Amniotic stem cell (primary cell): ENCODE data around the gene PLEKHM2.

Source experiments
- DNase-seq: peaks from one replicate; lab custom pipeline; 2025; lab: John Stamatoyannopoulos, UW

The PLEKHM2 gene

DNA sequence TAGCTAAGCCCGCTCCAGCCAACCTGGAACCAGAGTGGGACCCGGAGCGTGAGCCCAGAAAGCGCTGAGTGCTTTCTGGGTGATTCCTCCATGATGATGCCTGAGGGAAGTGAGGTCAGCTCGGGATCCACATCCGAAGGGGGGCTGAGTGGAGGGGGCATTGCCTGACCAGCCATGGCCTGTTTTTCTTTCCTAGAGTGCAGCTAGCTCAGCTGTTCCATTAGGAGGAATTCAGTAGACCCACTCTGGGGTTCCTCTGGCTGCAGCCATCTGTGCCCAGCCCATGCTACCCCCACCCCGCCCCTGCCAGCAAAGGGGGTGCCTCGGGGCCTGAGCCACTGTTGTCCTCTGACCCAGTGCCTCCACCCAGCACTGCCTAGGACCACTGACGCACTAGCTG, 42.4 kb downstream of the PLEKHM2 start:
- no peak for DNase-seq

DNA sequence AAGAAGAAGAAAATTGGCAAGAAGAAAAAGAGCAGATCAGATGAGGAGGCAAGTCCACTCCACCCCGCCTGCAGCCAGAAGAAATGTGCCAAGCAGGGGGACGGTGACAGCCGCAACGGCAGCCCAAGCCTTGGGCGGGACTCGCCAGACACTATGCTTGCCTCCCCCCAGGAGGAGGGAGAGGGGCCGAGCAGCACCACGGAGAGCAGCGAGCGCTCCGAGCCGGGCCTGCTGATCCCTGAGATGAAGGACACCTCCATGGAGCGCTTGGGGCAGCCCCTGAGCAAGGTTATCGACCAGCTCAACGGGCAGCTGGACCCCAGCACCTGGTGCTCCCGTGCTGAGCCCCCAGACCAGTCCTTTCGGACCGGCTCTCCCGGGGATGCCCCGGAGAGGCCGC, 42.9 kb downstream of the PLEKHM2 start:
- DNase-seq = no peak

DNA sequence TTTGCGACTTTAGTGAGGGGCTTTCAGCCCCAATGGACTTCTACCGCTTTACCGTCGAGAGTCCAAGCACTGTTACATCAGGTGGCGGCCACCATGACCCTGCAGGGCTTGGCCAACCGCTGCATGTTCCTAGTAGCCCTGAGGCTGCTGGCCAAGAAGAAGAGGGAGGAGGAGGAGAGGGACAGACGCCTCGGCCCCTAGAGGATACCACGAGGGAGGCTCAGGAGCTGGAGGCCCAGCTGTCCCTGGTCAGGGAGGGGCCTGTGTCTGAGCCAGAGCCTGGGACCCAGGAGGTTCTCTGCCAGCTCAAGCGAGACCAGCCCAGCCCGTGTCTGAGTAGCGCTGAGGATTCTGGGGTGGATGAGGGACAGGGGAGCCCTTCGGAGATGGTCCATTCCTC, 43.3 kb downstream of the PLEKHM2 start:
- no peak for DNase-seq

DNA sequence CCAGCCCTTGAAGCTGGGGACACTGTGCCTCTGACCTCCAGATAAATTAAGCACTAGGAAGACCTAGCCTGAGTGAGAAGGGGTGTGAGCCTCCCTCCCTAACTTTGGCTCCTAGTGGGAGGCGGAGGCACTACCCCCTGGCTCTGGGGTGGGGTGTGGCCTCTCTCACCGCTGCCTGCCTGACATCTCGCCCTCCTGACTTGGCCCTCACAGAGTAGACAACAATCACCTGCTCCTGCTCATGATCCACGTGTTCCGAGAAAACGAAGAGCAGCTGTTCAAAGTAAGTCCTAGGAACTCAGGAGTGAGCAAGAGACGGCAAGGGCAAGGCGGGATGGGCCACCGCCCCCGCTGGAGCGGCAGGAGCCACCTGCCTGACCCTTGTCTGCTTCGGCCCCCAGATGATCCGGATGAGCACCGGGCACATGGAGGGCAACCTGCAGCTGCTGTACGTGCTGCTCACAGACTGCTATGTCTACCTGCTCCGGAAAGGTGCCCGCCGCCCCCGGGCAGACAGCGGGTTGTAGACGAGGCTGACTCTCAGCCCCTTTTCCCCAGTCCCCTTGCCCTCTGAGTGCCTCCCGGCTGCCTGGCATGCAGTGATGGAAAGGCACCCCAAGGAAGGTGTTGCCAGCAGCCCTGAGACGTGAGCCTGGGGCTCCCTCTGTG, 43.9 kb downstream of the PLEKHM2 start:
- no peak for DNase-seq

DNA sequence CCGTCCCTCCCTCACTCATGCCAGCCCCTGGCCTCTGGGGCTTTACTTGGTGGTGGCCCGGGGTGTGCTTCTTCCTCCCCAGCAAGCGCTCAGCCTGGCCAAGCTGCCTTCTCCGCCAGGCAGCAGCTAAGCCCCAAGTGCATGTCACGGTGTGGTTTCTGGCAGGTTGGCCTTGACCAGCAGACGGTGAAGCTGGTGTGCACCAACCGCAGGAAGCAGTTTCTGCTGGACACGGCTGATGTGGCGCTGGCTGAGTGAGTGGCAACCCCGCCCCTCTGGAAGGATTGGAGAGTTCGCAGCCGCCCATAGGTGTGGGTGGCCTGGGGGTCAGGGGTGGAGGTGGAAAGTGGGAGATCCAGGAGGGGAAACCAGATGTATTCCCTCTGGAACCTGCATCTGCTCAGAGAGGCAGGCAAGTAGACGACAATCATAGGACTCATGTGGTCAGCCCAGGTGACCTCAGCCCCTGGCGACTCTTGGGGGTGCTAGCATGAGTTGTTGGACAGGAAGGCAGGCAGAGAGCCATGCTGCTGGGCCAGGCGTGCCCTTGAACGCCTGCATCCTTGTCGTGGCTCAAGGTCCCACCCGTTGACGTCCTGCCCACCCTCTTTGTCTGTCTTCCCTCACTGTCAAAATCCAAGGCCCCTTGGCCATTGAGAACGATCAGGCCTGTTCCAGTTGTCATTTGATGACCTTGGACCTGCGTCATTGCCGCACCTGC, 45.0 kb downstream of the PLEKHM2 start:
- no peak for DNase-seq

DNA sequence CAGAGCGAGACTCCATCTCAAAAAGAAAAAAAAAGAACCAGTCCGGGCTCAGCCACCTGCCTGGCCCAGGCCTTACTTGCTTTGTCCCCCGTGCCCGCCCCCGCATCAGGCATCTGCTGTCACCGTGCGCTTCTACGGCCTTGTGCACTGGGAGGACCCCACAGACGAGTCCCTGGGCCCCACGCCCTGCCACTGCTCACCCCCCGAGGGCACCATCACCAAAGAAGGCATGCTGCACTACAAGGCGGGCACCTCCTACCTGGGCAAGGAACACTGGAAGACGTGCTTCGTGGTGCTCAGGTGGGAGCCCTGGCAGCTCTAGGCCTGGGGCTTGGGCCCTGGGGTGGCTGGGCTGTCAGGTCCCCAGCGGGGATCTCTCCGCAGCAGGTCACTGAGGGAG, 46.3 kb downstream of the PLEKHM2 start:
- DNase-seq = no peak

DNA sequence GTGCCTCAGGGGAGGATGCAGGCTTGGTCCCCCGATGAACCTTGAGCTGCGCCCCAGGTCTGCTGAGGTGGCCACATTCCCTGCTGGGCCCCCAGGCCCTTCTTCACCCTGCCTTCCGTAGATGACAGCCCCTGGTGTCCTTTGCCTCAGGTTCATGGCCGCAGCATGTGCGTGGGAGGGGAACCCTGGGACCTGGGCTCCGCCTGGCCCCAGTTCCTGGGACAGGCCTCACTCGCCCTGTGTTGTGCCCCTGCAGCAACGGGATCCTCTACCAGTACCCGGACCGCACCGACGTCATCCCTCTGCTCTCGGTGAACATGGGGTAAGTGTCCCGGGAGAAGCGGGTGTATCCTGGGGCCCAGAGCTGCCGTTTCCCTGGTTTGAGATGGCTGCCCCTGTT, 46.8 kb downstream of the PLEKHM2 start:
- no peak for DNase-seq

DNA sequence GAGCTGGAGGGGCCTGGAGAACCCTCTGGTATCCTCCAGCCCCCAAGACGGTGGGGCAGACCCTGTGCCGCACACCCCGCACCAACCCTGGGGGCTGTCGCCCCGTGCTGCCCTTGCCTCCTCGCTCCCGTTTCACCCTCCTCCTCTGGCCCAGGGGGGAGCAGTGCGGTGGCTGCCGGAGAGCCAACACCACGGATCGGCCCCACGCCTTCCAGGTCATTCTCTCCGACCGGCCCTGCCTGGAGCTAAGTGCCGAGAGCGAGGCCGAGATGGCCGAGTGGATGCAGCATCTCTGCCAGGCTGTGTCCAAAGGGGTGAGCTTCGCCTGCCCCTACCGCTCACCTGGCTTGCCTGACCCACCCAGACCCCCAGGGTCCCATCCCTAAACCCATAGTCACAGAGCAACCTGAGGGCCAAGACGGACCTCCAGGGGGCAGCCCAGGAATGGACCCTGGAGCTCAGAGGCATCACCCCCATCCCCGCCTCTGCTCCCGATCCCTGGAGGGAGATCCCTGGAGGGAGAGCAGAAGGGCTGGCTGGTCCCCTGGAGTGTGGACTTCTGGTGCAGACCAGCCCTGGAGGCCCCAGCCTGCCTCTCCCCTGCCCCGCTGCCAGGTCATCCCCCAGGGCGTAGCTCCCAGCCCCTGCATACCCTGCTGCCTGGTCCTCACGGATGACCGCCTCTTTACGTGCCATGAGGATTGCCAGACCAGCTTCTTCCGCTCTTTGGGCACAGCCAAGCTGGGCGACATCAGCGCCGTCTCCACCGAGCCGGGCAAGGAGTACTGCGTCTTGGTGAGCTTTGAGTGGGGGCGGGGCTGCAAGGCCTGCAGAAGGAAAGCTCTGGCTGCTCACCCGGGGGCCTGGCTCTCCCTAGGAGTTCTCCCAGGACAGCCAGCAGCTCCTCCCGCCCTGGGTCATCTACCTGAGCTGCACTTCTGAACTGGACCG, 47.9 kb downstream of the PLEKHM2 start:
- no peak for DNase-seq

DNA sequence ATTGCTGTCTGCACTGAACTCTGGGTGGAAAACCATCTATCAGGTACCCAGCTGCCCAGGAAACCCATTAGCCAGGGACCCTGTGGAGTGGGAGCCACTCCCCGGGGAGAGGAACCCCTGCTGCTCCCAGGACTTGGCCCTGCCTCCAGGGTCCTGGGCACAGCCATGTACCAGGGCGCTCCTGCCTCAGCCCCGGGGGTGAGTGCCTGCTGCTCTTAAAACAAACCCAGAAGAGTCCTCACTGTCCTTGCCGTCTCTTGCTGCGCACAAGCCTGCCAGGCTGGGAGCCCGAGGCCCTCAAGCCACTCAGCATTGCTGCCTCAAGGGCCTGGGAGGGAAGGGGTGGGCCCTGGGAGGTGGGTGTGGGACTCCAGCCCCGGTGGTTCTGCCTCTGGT, 48.6 kb downstream of the PLEKHM2 start:
- DNase-seq = no peak

DNA sequence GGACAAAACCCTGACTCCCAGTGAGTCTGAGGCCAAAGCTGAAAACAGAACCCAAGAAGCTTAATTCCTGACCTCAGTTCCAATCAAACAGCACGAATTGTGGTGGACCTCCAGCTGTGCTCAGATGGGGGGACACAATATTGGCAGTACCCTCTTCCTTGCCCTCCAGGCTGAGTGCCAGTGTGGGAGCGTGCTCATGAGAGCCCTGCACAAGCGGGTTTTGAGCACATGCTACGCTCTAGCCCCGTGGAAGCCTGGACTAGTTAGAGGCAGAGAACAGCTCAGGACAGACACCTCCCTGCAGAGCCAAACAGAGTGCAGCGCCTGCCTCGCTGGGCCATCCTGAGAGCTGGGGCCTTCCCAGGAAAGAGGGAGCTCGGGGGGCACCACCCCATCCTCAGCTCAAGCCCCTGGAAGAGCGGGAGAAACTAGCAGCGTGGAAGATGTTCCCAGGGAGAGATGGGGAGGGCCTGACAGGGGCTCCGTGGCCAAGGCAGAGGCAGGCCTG, 49.2 kb downstream of the PLEKHM2 start:
- DNase-seq = no peak

DNA sequence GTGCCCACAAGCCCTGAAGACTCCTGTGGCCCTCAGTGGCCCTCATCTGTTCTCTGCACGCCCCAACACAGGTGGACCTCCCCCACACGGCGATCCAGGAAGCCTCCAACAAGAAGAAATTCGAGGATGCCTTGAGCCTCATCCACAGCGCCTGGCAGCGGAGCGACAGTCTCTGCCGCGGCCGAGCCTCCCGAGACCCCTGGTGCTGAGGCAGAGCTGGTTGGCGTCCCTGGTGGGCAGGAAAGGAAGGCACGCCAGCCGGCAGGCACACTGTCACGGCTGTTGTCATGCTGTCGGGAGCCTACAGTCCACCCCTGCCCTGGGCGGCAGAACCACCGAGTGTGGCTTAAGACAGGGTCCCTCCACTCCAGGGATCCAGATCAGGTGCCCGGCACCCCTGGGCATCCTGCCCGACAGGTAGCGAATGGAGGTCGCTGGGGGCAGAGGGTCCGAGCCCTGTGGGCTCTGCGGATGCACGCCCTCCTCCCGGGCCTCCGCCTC, 49.7 kb downstream of the PLEKHM2 start:
- DNase-seq = no peak

DNA sequence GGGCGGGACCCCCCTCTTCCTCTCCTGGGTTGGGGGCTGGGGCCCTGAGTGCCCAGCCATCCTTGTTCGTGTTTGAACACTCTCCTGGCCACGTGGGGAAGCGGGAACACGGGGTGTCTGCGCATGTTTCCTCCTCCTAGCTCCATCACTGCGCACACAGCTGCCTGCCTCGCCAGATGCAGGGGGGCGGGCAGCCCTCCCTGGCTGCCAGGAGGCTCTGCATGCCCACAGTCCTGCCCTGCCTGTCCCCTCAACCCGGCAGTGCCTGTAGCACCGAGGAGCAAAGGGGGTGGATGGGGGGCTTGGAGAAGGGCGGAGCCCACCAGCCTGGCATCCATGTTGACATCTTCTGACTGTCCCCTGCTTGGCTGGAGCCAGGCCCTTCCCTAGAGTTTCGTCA, 50.2 kb downstream of the PLEKHM2 start:
- DNase-seq = no peak

DNA sequence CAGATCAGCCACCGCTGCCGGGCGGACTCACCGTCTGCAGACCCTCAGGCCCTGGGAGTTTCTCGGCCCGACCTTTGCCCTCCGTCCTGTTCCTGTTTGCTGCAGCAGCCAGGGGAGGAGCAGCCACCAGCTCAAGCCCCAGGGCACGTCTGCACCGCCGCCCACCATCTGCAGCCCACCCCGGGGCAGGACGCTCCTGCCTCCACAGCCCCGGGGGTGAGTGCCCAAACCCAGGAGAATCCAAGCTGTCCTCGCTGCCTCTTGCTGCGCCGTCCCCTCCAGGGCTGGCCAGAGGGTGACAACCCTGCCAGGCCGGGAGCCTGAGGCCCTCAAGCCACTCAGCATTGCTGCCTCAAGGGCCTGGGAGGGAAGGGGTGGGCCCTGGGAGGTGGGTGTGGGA, 50.8 kb downstream of the PLEKHM2 start:
- no peak for DNase-seq

DNA sequence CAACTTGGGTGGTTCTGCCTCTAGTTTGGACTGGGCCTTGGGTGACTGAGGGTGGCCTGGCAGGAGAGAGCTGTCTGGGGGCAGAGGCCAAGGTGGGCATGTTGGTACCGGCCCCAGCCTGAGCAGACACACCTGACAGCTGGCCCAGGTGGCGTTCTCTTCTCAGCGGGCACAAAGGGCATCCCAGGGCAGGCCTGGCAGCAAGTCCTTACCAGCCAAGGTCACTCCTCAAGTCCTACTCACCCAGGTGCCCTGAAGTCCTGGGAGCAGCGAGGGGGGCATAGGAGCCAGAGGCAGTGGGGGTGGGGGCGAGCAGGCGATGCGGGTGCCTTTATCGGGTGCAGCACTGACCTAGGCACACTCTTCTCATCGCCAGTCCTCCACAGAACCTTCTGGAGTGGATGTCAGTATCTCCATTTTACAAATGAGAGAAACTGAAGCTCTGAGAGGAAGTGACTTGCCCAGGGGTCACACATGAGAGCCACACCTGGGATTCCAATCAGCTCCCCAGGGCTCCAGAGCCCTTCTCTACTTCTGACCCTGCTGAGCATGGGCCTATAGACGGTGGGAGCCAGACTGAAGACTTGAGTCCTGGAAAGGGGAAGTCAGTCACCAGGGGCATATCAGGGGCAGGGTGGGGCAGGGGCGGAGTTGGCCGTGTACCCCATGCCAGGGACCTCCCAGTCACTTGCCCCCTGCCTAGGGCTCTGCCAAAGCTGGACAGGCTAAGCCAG, 51.4 kb downstream of the PLEKHM2 start:
- no peak for DNase-seq

DNA sequence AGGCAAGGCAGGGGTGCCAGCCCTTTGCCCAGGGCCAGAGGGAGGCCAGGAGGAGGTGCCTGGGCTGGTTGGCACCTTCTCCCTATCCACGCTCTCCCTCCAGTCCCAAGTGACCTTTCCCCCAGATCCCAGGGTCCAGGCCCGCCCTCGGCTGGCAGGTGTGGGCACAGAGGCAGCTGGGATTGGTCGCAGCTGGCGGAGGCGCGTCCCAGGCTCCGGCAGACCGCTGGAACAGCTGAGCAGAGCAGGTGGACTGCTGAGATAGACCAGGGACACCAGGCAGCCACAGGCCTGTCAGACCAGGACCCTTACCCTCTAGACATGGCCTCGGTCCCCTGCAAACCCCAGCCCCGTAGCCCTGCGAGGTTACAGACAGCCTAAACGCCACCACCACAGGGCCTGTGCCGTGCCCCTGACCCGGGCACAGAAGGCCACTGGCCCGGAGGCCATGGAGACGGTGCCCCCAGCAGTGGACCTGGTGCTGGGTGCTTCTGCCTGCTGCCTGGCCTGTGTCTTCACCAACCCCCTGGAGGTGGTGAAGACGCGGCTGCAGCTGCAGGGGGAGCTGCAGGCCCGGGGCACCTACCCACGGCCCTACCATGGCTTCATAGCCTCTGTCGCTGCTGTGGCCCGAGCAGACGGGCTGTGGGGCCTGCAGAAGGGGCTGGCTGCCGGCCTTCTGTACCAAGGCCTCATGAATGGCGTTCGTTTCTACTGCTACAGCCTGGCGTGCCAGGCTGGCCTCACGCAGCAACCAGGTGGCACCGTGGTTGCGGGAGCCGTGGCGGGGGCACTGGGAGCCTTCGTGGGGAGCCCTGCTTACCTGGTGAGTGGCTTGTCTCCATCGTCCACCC, 52.1 kb downstream of the PLEKHM2 start, which contains the start of gene SLC25A34:
Gene SLC25A34, plus strand, starts transcription at position 221 of the 854 bp plus-strand sequence. Its CDS starts 228 bp downstream, at position 449.
- no peak for DNase-seq

DNA sequence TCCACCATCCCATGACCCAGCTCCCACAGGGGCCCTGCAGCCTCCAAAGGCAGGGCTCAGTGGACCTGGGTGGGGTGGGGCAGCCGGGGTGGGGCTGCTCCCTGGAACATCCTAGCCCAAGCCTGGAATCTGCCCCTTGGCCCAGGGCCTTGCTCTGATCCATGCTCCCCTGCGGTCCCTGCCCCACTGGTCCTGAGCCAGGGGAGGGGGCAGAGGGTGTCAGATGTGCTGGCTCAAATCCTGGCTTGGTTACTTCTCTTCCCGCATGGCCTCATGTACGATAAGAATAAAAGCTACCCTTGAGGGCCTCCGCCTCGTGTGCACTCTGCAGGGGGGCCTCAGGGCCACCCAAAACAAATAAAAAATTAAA, 52.8 kb downstream of the PLEKHM2 start:
- no peak for DNase-seq

DNA sequence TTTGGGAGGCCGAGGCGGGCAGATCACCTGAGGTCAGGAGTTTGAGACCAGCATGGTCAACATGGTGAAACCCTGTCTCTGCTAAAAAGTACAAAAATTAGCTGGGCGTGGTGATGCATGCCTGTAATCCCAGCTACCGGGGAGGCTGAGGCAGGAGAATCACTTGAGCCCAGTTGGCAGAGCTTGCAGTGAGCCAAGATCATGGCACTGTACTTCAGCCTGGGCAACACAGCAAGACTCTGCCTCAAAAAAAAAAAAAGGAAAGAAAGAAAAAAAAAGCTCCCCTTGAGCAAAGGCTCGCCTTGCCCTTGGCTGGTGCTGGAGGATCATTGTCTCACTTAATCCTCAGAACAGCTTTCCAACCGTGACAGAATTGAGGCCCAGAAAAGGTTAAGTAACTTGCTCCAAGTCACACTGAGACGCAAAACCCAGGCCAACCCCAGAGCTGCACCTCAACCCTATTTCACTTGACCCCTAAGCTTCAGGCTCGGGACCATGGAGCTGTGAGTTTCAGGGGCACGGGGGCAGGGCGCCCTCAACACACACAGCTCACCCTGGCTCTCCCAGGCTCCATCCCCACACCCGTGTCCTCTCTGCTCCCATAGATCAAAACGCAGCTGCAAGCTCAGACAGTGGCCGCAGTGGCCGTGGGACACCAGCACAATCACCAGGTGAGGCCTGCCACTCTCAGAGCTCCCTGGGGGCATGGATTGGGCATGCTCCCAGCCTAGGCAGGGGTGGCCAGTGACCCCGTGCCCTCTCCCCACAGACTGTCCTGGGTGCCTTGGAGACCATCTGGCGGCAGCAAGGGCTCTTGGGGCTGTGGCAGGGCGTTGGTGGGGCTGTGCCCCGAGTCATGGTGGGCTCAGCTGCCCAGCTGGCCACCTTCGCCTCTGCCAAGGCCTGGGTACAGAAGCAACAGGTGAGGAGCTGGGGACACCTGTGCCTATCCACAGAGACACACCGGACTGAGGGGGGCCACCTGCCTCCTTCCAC, 53.5 kb downstream of the PLEKHM2 start:
- no peak for DNase-seq

DNA sequence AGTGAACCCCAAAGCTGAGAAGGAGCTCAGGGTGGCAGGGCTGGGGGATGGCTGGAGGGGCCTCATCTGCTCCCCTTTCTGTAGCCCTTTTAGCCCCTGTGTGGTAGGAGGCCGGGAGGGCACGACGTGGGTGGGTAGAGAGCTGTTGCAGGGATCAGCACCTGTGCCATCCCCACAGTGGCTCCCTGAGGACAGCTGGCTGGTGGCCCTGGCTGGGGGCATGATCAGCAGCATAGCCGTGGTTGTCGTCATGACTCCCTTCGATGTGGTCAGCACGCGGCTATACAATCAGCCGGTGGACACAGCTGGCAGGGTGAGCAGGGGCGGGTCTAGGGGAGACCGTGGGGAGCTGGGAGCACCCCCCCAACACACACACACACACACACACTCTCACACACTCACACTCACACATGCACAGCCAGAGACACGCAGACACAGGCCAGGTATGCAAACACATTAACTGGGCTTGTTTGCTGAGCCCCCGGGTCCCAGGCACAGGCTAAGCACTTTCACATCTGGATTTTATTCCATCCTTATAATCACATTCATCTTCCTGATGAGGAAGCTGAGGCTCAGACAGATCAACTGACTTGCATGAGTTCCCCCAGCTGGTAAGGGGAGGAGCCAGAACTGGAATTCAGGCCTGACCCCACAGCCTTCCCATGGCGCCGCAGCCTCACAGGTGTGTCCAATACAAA, 54.4 kb downstream of the PLEKHM2 start:
- no peak for DNase-seq

DNA sequence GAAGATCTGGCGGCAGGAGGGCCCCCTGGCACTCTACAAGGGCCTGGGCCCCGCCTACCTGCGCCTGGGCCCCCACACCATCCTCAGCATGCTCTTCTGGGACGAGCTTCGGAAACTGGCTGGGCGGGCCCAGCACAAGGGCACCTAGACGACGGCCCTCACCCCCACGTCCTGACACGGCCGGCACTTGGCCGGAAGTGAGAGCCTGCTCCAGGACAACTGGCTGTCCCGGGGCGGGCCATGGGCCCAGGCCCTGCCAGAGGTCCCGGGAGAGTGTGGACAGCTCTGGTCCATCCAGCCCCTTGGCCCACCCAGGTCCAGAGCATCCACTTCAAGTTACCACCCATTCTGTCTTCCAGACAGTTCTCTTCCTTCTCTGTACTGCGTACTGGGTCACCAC, 55.1 kb downstream of the PLEKHM2 start:
- no peak for DNase-seq
